Measurements from ENCODE around the gene CUEDC1.
"Not testable (repeated sequence)": the region's sequence is repeated elsewhere in the genome, so short reads cannot be mapped to it uniquely, and the experiment has no call there.

The CUEDC1 gene

GRCh38 chr17:57984936-57985674 is 29.9 kb upstream of the CUEDC1 start:
- no peak for DNase-seq

- no peak for DNase-seq
Measured at GRCh38 chr17:57984261-57984890, 29.2 kb upstream of the CUEDC1 start.

GRCh38 chr17:57983446-57983845 is 28.2 kb upstream of the CUEDC1 start:
- DNase-seq: no peak

- no peak for DNase-seq
Measured at GRCh38 chr17:57982452-57983170, 27.4 kb upstream of the CUEDC1 start.

GRCh38 chr17:57980522-57980921 is 25.3 kb upstream of the CUEDC1 start:
- no peak for DNase-seq

GRCh38 chr17:57979076-57979475 is 23.9 kb upstream of the CUEDC1 start:
- DNase-seq: no peak

GRCh38 chr17:57976594-57976993 is 21.4 kb upstream of the CUEDC1 start:
- no peak for DNase-seq

GRCh38 chr17:57975044-57975443 is 19.8 kb upstream of the CUEDC1 start:
- no peak for DNase-seq

- DNase-seq: not testable (repeated sequence)
Measured at GRCh38 chr17:57974053-57974824, 19.0 kb upstream of the CUEDC1 start.

- DNase-seq: no peak
Measured at GRCh38 chr17:57972151-57972550, 16.9 kb upstream of the CUEDC1 start.

- DNase-seq: no peak
Measured at GRCh38 chr17:57971572-57971971, 16.4 kb upstream of the CUEDC1 start.

- DNase-seq: no peak
Measured at GRCh38 chr17:57970710-57971109, 15.5 kb upstream of the CUEDC1 start.

GRCh38 chr17:57968456-57968855 is 13.2 kb upstream of the CUEDC1 start:
- DNase-seq: no peak

GRCh38 chr17:57966875-57967274 is 11.7 kb upstream of the CUEDC1 start:
- DNase-seq: no peak

GRCh38 chr17:57966246-57966645 is 11.0 kb upstream of the CUEDC1 start:
- DNase-seq: no peak

GRCh38 chr17:57965521-57966160 is 10.4 kb upstream of the CUEDC1 start:
- no peak for DNase-seq

- no peak for DNase-seq
Measured at GRCh38 chr17:57963149-57963511, 7.9 kb upstream of the CUEDC1 start.

GRCh38 chr17:57962279-57963148 is 7.3 kb upstream of the CUEDC1 start:
- no peak for DNase-seq

- no peak for DNase-seq
Measured at GRCh38 chr17:57959929-57960328, 4.7 kb upstream of the CUEDC1 start.

- DNase-seq: not testable (repeated sequence)
Measured at GRCh38 chr17:57958391-57958790, 3.2 kb upstream of the CUEDC1 start.

GRCh38 chr17:57957886-57958285 is 2.7 kb upstream of the CUEDC1 start:
- DNase-seq: no peak
